GM12873 (cell line): ENCODE measurements around the gene STK38L.

Experiments used
- CTCF ChIP-seq: IDR thresholded peaks from 2 replicates; pipeline ENCODE4 v1.5.1; 2012; ENCODE audit warnings: low read depth, mild to moderate bottlenecking, moderate library complexity, low read length, control low read depth; ENCODE audit not compliant: insufficient read depth; ENCODE audit errors: missing control alignments

Gene STK38L

GRCh38 chr12:27252934-27253333, 8.8 kb downstream of the STK38L start:
- TF ChIP-seq CTCF: no peak

GRCh38 chr12:27253347-27253746, 9.3 kb downstream of the STK38L start:
- no peak for TF ChIP-seq CTCF

- no peak for TF ChIP-seq CTCF
These were observed 11.7 kb downstream of the STK38L start for GRCh38 chr12:27255806-27256205.

GRCh38 chr12:27257104-27257843, 13.2 kb downstream of the STK38L start:
- no peak for TF ChIP-seq CTCF

GRCh38 chr12:27260746-27261145, 16.7 kb downstream of the STK38L start:
- TF ChIP-seq CTCF: no peak

- no peak for TF ChIP-seq CTCF
These were observed 17.8 kb downstream of the STK38L start for GRCh38 chr12:27261866-27262265.

GRCh38 chr12:27270148-27270547, 26.1 kb downstream of the STK38L start:
- TF ChIP-seq CTCF: no peak

- no peak for TF ChIP-seq CTCF
These were observed 27.1 kb downstream of the STK38L start for GRCh38 chr12:27271206-27271605.
